PFSK-1 (cell line): ENCODE data around the gene CENPP.

ENCODE experiments used
- FOXP2 ChIP-seq: optimal IDR thresholded peaks from 2 replicates; pipeline ENCODE3; 2011; ENCODE audit warnings: borderline replicate concordance, control low read depth, inconsistent platforms; ENCODE audit not compliant: insufficient read depth; ENCODE audit errors: extremely low read length, extremely low read depth
- POLR2AphosphoS5 ChIP-seq: IDR thresholded peaks from 2 replicates; pipeline ENCODE4 v1.6.1; 2012; ENCODE audit warnings: low read depth, mild to moderate bottlenecking, control low read depth, low read length, moderate library complexity
- REST ChIP-seq, 2 experiments: IDR thresholded peaks; 2 replicates each; pipeline versions ENCODE4 v1.6.1 to v1.8.0; 2011 to 2012; ENCODE audit warnings: low read depth in 2 of 2, low read length in 2 of 2, control low read depth in 1 of 2, inconsistent platforms in 1 of 2, mild to moderate bottlenecking in 1 of 2, moderate library complexity in 1 of 2; ENCODE audit not compliant: insufficient read depth in 1 of 2
- SIN3A ChIP-seq: IDR thresholded peaks from 2 replicates; pipeline ENCODE4 v1.6.1; 2012; ENCODE audit warnings: mild to moderate bottlenecking, low read length, moderate library complexity, borderline replicate concordance; ENCODE audit not compliant: insufficient read depth
- TAF1 ChIP-seq: IDR thresholded peaks from 2 replicates; pipeline ENCODE4 v1.6.1; 2012; ENCODE audit warnings: low read length, control low read depth, borderline replicate concordance; ENCODE audit not compliant: insufficient read depth

The CENPP gene

GRCh38 chr9:92405818-92406217, 80.1 kb downstream of the CENPP start:
- TF ChIP-seq FOXP2 (no peak), REST (IDR thresholded peaks at IDR 0.05; ENCODE audit: insufficient read depth in 1 of 2, low read depth in 2 of 2, low read length in 2 of 2) (no peak), SIN3A (no peak), TAF1 (no peak), POLR2AphosphoS5 (no peak)

- no peak for TF ChIP-seq POLR2AphosphoS5
These were observed 80.7 kb downstream of the CENPP start for GRCh38 chr9:92406477-92406876.

GRCh38 chr9:92407818-92408217, 82.1 kb downstream of the CENPP start:
- no peak for TF ChIP-seq FOXP2
- no peak for TF ChIP-seq TAF1
- no peak for TF ChIP-seq POLR2AphosphoS5
- TF ChIP-seq SIN3A, result no peak
- TF ChIP-seq REST (IDR thresholded peaks at IDR 0.05; ENCODE audit: insufficient read depth in 1 of 2, low read depth in 2 of 2, low read length in 2 of 2), result no peak

- TF ChIP-seq FOXP2 (no peak), SIN3A (no peak), TAF1 (no peak), REST (IDR thresholded peaks at IDR 0.05; ENCODE audit: insufficient read depth in 1 of 2, low read depth in 2 of 2, low read length in 2 of 2) (no peak), POLR2AphosphoS5 (no peak)
These were observed 83.2 kb downstream of the CENPP start for GRCh38 chr9:92408747-92409478.

GRCh38 chr9:92414566-92414965, 88.8 kb downstream of the CENPP start:
- TF ChIP-seq SIN3A (no peak), FOXP2 (no peak), TAF1 (no peak), POLR2AphosphoS5 (no peak), REST (IDR thresholded peaks at IDR 0.05; ENCODE audit: insufficient read depth in 1 of 2, low read depth in 2 of 2, low read length in 2 of 2) (no peak)
